ENCODE measurements around the gene CCDC73.

Gene CCDC73

DNA sequence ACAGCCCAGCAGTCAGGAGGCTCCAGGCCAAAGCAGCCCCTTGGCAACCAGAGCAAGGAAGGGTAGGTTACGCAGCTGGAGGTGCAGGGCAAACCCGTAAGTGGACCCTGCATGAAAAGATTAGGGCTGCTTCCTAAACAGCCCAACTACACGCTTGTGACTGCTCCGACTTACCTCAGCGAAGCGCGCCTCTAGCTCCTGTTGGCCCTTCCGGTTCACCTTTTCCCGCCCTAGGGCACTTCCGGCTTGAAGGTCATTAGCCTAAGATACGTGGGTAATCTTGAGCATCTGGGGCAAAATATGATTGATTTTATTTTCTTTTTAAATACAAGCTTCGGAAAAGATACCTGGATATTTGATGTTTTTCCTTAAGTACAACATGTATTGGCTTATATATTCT is at the start of gene CCDC73:
CCDC73 (minus strand) TSS at position 224 of the 400 bp plus-strand sequence. CDS start 34,419 bp downstream, outside the sequence.
- ChIA-PET CTCF (interaction anchor here (0.7 to 2.2 kb wide), 4 partner anchors 9 to 482 kb away, joined by 3 to 8 read pairs (median 4); no protein-coding TSS in a partner anchor), POLR2A (no interaction called here)
- no peak for DNase-seq (ENCODE audit: low read depth, low spot score)
- H3K4me3 ChIP-seq (ENCODE audit: low read depth, low read length): no peak within 1 kb of the TSS
- TF ChIP-seq, protein P1, sequence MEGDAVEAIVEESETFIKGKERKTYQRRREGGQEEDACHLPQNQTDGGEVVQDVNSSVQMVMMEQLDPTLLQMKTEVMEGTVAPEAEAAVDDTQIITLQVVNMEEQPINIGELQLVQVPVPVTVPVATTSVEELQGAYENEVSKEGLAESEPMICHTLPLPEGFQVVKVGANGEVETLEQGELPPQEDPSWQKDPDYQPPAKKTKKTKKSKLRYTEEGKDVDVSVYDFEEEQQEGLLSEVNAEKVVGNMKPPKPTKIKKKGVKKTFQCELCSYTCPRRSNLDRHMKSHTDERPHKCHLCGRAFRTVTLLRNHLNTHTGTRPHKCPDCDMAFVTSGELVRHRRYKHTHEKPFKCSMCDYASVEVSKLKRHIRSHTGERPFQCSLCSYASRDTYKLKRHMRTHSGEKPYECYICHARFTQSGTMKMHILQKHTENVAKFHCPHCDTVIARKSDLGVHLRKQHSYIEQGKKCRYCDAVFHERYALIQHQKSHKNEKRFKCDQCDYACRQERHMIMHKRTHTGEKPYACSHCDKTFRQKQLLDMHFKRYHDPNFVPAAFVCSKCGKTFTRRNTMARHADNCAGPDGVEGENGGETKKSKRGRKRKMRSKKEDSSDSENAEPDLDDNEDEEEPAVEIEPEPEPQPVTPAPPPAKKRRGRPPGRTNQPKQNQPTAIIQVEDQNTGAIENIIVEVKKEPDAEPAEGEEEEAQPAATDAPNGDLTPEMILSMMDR (IDR thresholded peaks at IDR 0.05; ENCODE audit: insufficient read depth, low read length, missing control alignments): no peak

DNA sequence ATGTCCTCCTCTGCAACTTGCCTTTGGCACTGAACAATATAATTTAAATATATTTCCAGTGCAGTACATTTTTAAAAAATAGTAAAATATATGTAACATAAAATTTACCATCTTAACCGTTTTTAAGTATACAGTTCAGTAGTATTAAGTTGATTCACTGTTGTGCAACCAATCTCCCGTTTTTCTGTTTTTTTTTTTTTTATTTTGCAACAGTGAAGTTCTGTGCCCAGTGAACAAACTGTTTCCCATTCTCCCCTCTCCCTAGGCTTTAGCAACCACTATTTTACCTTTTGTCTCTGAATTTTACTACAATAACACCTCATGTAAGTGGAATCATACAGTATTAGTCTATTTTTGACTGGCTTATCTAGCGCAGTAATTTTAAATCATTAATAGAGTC is 49.1 kb upstream of the CCDC73 start:
- TF ChIP-seq, protein P1 (IDR thresholded peaks at IDR 0.05; ENCODE audit: insufficient read depth, low read length, missing control alignments): no peak
- no peak overlapping the region for H3K4me3 ChIP-seq (ENCODE audit: low read depth, low read length)
- ChIA-PET CTCF (no interaction called here), POLR2A (no interaction called here)
- no peak for DNase-seq (ENCODE audit: low read depth, low spot score)

DNA sequence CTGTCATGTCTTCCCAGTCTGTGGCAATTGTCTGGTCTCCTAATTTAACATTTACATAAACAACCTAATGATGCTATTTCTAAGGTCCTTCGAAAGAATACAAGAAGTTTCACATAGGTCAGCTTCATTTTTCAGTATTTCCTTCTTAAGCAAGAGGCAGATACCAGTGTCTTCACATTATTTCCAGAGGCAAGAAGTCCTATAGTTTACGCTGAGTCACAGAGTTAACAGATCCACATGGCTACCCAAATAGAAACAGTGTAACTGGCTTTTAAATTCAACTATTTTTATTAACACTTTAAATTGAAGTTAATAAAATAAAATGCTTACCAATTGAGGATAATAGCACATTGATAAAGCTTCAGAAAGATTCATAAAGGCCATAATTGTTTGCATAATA is 46.1 kb upstream of the CCDC73 start:
- POLR2A ChIA-PET: no interaction called here
- no peak overlapping the region for H3K4me3 ChIP-seq (ENCODE audit: low read depth, low read length)
- TF ChIP-seq, protein P1 (IDR thresholded peaks at IDR 0.05; ENCODE audit: insufficient read depth, low read length, missing control alignments): no peak
- CTCF ChIA-PET: interaction anchor here (0.8 kb wide), 1 partner anchor 225 kb away, joined by 3 read pairs; no protein-coding TSS in a partner anchor
- DNase-seq (ENCODE audit: low read depth, low spot score): no peak

DNA sequence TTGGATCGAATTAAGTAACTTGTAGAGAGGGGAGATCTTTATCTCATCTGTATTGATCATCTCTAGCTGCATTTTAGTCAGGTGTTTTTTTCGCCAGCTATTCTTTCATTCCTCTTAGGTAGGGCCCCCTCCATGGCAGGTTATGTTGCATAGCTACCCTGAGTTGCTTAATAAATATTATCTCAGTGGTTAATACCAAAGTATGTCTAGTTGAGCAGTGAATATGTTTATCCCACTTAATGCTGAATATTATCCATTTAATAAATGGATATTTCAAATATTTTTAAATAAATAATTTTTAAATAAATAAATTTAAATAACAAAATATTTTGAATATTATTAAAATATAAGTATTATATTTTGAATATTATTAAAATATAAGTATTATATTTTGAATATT is 44.8 kb upstream of the CCDC73 start:
- no peak for DNase-seq (ENCODE audit: low read depth, low spot score)
- H3K4me3 ChIP-seq (ENCODE audit: low read depth, low read length): no peak overlapping the region
- ChIA-PET POLR2A (no interaction called here), CTCF (interaction anchor here (0.9 to 1.3 kb wide), 2 partner anchors 31 to 47 kb away, joined by 3 to 4 read pairs; no protein-coding TSS in a partner anchor)
- TF ChIP-seq, protein P1 (IDR thresholded peaks at IDR 0.05; ENCODE audit: insufficient read depth, low read length, missing control alignments): no peak

DNA sequence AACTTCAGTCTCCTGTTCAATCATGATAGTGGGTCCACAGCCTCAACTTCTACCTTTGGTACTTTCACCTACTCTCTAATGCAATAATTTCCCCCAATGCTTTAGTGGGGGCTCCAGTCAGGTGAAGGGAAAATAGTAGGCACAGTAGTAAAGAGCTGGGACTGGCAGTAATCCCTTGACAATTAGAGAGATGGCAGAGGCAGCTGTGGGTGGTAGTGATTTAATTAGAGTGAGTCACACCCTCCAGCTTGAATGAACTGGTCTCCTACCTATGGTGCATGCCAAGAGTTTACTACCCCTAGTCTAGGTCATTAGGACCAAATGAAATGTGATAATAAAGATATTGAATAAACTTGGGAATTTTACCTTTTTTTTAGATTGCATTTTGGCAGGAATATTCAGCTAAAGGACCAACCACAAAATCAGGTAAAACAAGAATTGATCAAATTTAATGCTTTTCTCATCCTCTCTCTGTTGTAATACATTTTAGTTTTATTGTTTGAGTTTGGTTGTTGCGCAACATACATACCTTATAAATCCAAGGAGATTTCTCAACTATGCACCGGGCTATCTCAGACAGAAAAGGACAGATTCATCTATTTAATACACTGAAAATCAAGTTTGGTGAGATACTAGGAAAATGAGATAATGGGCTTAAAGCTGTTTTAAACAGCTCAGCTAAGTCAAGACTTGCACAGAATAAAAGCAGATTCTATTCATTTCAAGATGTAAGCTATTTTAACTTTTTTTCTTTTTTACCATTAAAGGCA is 44.2 kb upstream of the CCDC73 start:
- TF ChIP-seq, protein P1 (IDR thresholded peaks at IDR 0.05; ENCODE audit: insufficient read depth, low read length, missing control alignments): no peak
- no peak for DNase-seq (ENCODE audit: low read depth, low spot score)
- CTCF ChIA-PET: interaction anchor here (0.9 to 1.3 kb wide), 2 partner anchors 30 to 46 kb away, joined by 3 to 4 read pairs; no protein-coding TSS in a partner anchor
- POLR2A ChIA-PET: no interaction called here
- no peak overlapping the region for H3K4me3 ChIP-seq (ENCODE audit: low read depth, low read length)

DNA sequence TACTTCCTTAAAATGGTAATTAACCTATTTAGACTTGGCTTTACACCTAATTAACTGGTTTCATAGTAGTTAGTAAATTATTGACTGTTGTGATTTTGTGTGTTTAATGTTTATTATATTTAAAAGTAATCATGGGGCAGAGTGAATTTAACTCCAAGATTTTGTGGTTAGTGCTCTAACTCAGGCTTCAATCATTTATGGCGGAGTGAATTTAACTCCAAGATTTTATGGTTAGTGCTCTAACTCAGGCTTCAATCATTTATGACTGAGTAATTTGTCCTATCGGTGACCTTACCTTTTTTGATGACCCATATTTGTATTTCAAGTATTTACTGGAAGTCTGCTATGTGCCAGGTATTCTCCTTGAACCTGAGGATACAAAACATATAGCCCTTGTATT is 42.5 kb upstream of the CCDC73 start:
- POLR2A ChIA-PET: no interaction called here
- DNase-seq (ENCODE audit: low read depth, low spot score): no peak
- TF ChIP-seq, protein P1 (IDR thresholded peaks at IDR 0.05; ENCODE audit: insufficient read depth, low read length, missing control alignments): no peak
- no peak overlapping the region for H3K4me3 ChIP-seq (ENCODE audit: low read depth, low read length)
- CTCF ChIA-PET: interaction anchor here (1.2 kb wide), 1 partner anchor 28 kb away, joined by 3 read pairs; no protein-coding TSS in a partner anchor
